HUES64 (cell line): ENCODE data around the gene ATP6V0C. TPM values are rescaled to one million over a fixed set of nuclear protein-coding genes. Genes with fewer than 3 reads are reported as not detected.

Source experiments
- H3K27ac ChIP-seq: 2 replicates; pipeline ENCODE4 v1.7.0; 2013; ENCODE audit warnings: low read depth, low read length, inconsistent platforms
- H3K27me3 ChIP-seq: 2 replicates; pipeline ENCODE4 v1.6.1; 2013; ENCODE audit warnings: mild to moderate bottlenecking, low read length; ENCODE audit not compliant: insufficient read depth
- H3K36me3 ChIP-seq: 2 replicates; pipeline ENCODE4 v1.6.1; 2013; ENCODE audit warnings: mild to moderate bottlenecking, low read length; ENCODE audit not compliant: insufficient read depth
- H3K4me1 ChIP-seq: 2 replicates; pipeline ENCODE4 v1.6.1; 2013; ENCODE audit warnings: mild to moderate bottlenecking, low read length, moderate library complexity; ENCODE audit not compliant: insufficient read depth
- H3K4me3 ChIP-seq: 2 replicates; pipeline ENCODE4 v1.5.1; 2013; ENCODE audit warnings: mild to moderate bottlenecking, low read length, moderate library complexity
- H3K9ac ChIP-seq: 2 replicates; pipeline ENCODE4 v1.6.1; 2013; ENCODE audit warnings: mild to moderate bottlenecking, low read depth, low read length
- H3K9me3 ChIP-seq: 2 replicates; pipeline ENCODE4 v1.6.1; 2013; ENCODE audit warnings: low read depth, low read length; ENCODE audit not compliant: insufficient read depth
- WGBS: fragments of 150-250, 120-280 bp; methylation state at CpG from one replicate; pipeline ENCODE4 v1.1.7; 2013; ENCODE audit warnings: missing lambda C conversion rate; 5-methylcytosine and 5-hydroxymethylcytosine counted together
- polyA plus RNA-seq, 2 experiments: library from polyadenylated mRNA; stranded (reverse); fragments of 50-300 nt; gene quantifications; one replicate each; pipeline ENCODE4 v1.2.3, GENCODE V29; 2013

ATP6V0C gene
- polyA plus RNA-seq (2013, experiment 1 of 2) = 201 TPM
- 219 TPM for polyA plus RNA-seq (2013, experiment 2 of 2)

- Histone ChIP-seq H3K4me1 (peaks cover 27% of the 10 kb centered on the region; the same call in 1 of the 2 replicates), H3K27me3 (no peaks in the 10 kb centered on the region), H3K9ac (peak within 1 kb of the TSS; percentile 99), H3K4me3 (peak within 1 kb of the TSS; percentile 89), H3K9me3 (no peaks in the 10 kb centered on the region), H3K27ac (peak within 1 kb of the TSS; percentile 98), H3K36me3 (no peaks in the 10 kb centered on the region)
- 1% methylated on average over 122 of the region's 122 CpGs for WGBS
Observed at GRCh38 chr16:2513405-2514332, at the start of gene ATP6V0C. Gene ATP6V0C, plus strand, starts transcription at chr16:2513952. Its CDS starts 152 bp downstream, at chr16:2514104.

DNA sequence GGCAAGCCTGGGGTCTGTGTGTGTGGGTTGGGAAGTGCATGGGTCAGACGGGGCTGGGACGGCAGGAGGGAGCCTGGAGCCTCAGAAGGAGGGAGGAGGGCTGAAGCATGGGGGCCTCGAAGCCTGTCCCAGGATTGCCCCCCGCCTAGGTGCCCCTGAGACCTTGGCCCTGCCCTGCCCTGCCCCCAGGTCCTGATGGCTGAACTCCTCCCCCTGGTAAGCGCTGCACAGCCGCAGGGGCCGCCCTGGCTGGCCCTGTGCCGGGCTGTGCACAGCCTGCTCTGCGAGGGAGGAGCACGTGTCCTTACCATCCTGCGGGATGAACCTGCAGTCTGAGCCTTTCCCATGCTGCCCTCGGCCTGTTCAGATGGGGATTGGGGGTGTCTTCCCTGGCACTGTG, 49.4 kb upstream of the ATP6V0C start:
- no peak overlapping the region for H3K9ac ChIP-seq
- peaks cover 22% of the 10 kb centered on the region for H3K36me3 ChIP-seq
- no peaks in the 10 kb centered on the region for H3K9me3 ChIP-seq
- no peak overlapping the region for H3K4me3 ChIP-seq
- peaks cover 14% of the 10 kb centered on the region for H3K27me3 ChIP-seq
- no peak overlapping the region for H3K27ac ChIP-seq
- peaks cover 8% of the 10 kb centered on the region for H3K4me1 ChIP-seq
- WGBS = 93% methylated on average over 12 of the region's 12 CpGs

- Histone ChIP-seq H3K4me3 (no peak overlapping the region), H3K9me3 (no peaks in the 10 kb centered on the region), H3K27me3 (peaks cover 29% of the 10 kb centered on the region), H3K4me1 (peaks cover 12% of the 10 kb centered on the region), H3K27ac (no peak overlapping the region), H3K9ac (no peak overlapping the region; the same call in 1 of the 2 replicates), H3K36me3 (peaks cover 22% of the 10 kb centered on the region)
- 84% methylated on average over 12 of the region's 12 CpGs for WGBS
Observed at GRCh38 chr16:2465653-2466415, 47.9 kb upstream of the ATP6V0C start.

GRCh38 chr16:2466667-2467527, 46.9 kb upstream of the ATP6V0C start:
- Histone ChIP-seq H3K9ac (0 out of 2 replicates have a peak overlapping the region, but pooled peaks have one; percentile 31), H3K36me3 (peaks cover 12% of the 10 kb centered on the region)

GRCh38 chr16:2467528-2468232, 46.1 kb upstream of the ATP6V0C start:
- Histone ChIP-seq H3K27ac (peak overlapping the region; percentile 25; the same call in 1 of the 2 replicates), H3K9me3 (no peaks in the 10 kb centered on the region), H3K36me3 (peaks cover 5% of the 10 kb centered on the region), H3K4me3 (peak overlapping the region; percentile 50), H3K27me3 (peaks cover 45% of the 10 kb centered on the region), H3K4me1 (peaks cover 12% of the 10 kb centered on the region), H3K9ac (peak overlapping the region; percentile 75)
- 2% methylated on average over 80 of the region's 80 CpGs for WGBS

More at GRCh38 chr16:2466667-2467527, 46.9 kb upstream of the ATP6V0C start:
- no peak overlapping the region; the same call in 1 of the 2 replicates for H3K27ac ChIP-seq
- H3K27me3 ChIP-seq = peaks cover 37% of the 10 kb centered on the region
- no peaks in the 10 kb centered on the region for H3K9me3 ChIP-seq
- 87% methylated on average over 29 of the region's 29 CpGs for WGBS
- H3K4me1 ChIP-seq = peaks cover 12% of the 10 kb centered on the region
- H3K4me3 ChIP-seq = peak overlapping the region; percentile 50; the same call in 1 of the 2 replicates

DNA sequence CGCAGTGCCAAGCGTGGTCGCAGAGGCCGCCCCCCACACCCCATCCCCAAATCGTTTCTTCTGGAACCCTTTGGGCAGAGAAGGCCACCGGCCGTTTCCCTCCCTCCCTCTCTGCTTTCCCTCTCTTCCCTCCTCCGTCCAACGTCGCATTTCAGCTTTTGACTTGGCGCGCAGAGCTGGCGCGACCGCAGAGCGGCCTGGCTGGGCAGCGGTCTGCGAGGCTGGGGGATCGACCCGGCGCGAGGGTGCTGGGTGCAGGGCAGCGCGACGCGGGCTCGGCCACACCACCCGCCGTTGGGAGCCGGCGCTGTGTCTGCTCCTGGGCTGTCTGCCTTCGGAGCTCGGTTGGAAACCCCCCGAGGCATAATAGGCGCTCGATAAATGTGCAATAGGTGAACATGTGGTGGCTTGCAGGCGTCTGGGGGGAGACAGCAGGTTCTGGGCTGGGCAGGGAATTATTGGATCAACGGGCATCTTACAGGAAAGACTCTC, 45.5 kb upstream of the ATP6V0C start:
- Histone ChIP-seq H3K27ac (peak overlapping the region; percentile 25; the same call in 1 of the 2 replicates), H3K36me3 (0 out of 2 replicates have a peak, but pooled peaks cover 3% of the 10 kb centered on the region), H3K9me3 (no peaks in the 10 kb centered on the region), H3K4me3 (peak overlapping the region; percentile 50), H3K27me3 (peaks cover 51% of the 10 kb centered on the region), H3K4me1 (peaks cover 12% of the 10 kb centered on the region), H3K9ac (peak overlapping the region; percentile 75)
- 2% methylated on average over 38 of the region's 38 CpGs for WGBS

GRCh38 chr16:2468725-2469398, 44.9 kb upstream of the ATP6V0C start:
- Histone ChIP-seq H3K27ac (no peak overlapping the region), H3K36me3 (no peaks in the 10 kb centered on the region), H3K4me3 (peak overlapping the region; percentile 50), H3K9me3 (no peaks in the 10 kb centered on the region), H3K9ac (peak overlapping the region; percentile 75), H3K4me1 (peaks cover 12% of the 10 kb centered on the region), H3K27me3 (peaks cover 56% of the 10 kb centered on the region)
- WGBS = 33% methylated on average over 12 of the region's 14 CpGs

GRCh38 chr16:2469399-2470233, 44.1 kb upstream of the ATP6V0C start:
- H3K27ac ChIP-seq = no peak overlapping the region
- 77% methylated on average over 16 of the region's 16 CpGs for WGBS
- peaks cover 12% of the 10 kb centered on the region for H3K4me1 ChIP-seq
- no peaks in the 10 kb centered on the region for H3K36me3 ChIP-seq
- H3K9me3 ChIP-seq = no peaks in the 10 kb centered on the region
- H3K4me3 ChIP-seq = no peak overlapping the region
- peak overlapping the region; percentile 25; the same call in 1 of the 2 replicates for H3K9ac ChIP-seq
- H3K27me3 ChIP-seq = peaks cover 63% of the 10 kb centered on the region

DNA sequence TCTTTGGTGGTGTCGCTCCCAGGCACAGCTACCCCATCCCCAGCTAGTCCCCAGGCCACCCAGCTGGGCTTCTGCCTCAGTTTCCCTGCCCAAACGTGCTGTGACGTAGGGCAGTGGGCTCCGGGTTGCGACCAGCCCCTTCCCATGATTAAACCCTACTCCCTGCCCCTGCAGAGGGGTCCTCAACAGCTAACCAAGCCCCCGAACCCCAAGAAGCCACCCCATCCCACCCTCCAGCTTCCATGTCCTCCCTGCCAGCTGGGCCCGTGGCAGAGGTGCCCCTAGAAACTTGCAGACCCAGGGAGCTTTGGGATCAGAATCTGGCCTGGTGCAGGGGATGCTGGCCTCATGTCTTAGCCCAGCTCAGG, 43.5 kb upstream of the ATP6V0C start:
- Histone ChIP-seq H3K27ac (no peak overlapping the region), H3K36me3 (no peaks in the 10 kb centered on the region), H3K9me3 (no peaks in the 10 kb centered on the region), H3K4me1 (peaks cover 12% of the 10 kb centered on the region), H3K4me3 (no peak overlapping the region), H3K27me3 (peaks cover 63% of the 10 kb centered on the region), H3K9ac (no peak overlapping the region)
- WGBS = 89% methylated on average over 7 of the region's 7 CpGs
